ENCODE data around the gene ZNF547. TPM values are rescaled to one million over a fixed set of nuclear protein-coding genes. Genes with fewer than 3 reads are reported as not detected.
A peak's percentile ranks its signal among the peaks of the same experiment; 100 is the strongest.

Gene ZNF547
- total RNA-seq, 3 donors from 2014 or later (not counting 1 experiment from before 2014, with no cell fraction given), result 0.48 to 1.2 (median 0.92) TPM

- DNase-seq, result no peak
- peak overlapping the region; percentile 95 to 99 for H3K27ac Mint-ChIP-seq
- intact Hi-C loops (cut with micrococcal nuclease), result loop anchor here (2.0 kb wide), 1 partner anchor 41 kb away; the partner anchor contains the start of gene ZNF460
- Histone ChIP-seq H3K27ac (ENCODE audit: low read length) (no peak overlapping the region), H3K36me3 (ENCODE audit: control insufficient read depth, insufficient read depth, low read length) (peaks cover 23% of the 10 kb centered on the region), H3K4me3 (ENCODE audit: low read length) (no peak overlapping the region), H3K4me1 (ENCODE audit: control insufficient read depth, insufficient read depth, low read length) (peaks cover 24% of the 10 kb centered on the region), H3K27me3 (ENCODE audit: control insufficient read depth, insufficient read depth, low read length) (peaks cover 11% of the 10 kb centered on the region), H3K9me3 (ENCODE audit: control insufficient read depth, insufficient read depth, low read length) (peaks cover 2% of the 10 kb centered on the region)
- H3K4me3 Mint-ChIP-seq, result peak overlapping the region; percentile 94
- no peak for ATAC-seq
- TF ChIP-seq CTCF (IDR thresholded peaks at IDR 0.05), result no peak
- 25% methylated on average over 3 of the region's 3 CpGs for WGBS (ENCODE audit: insufficient coverage)
- peaks cover 27 to 35% of the 10 kb centered on the region in 2 donors for H3K4me1 Mint-ChIP-seq
- no peaks in the 10 kb centered on the region for H3K9me3 Mint-ChIP-seq
- peaks cover 20% of the 10 kb centered on the region for H3K36me3 Mint-ChIP-seq
- peaks cover 13% of the 10 kb centered on the region in 2 donors for H3K27me3 Mint-ChIP-seq (ENCODE audit: low read depth in 2 of 2)
Observed at GRCh38 chr19:57321751-57322150, 41.6 kb upstream of the ZNF547 start.

- H3K4me1 ChIP-seq (ENCODE audit: control insufficient read depth, insufficient read depth, low read length), result peaks cover 20% of the 10 kb centered on the region
- intact Hi-C loops (cut with micrococcal nuclease), result no loop called here
- DNase-seq, result no peak
- H3K27ac ChIP-seq (ENCODE audit: low read length), result no peak overlapping the region
- H3K36me3 ChIP-seq (ENCODE audit: control insufficient read depth, insufficient read depth, low read length), result peaks cover 46% of the 10 kb centered on the region
- TF ChIP-seq CTCF (IDR thresholded peaks at IDR 0.05), result no peak
- Mint-ChIP-seq H3K4me3 (no peak overlapping the region), H3K27me3 (ENCODE audit: low read depth in 2 of 2) (no peaks in the 10 kb centered on the region), H3K27ac (no peak overlapping the region), H3K9me3 (no peaks in the 10 kb centered on the region), H3K36me3 (peaks cover 43% of the 10 kb centered on the region), H3K4me1 (peaks cover 22 to 29% of the 10 kb centered on the region in 2 donors)
- ATAC-seq, result no peak
- H3K4me3 ChIP-seq (ENCODE audit: low read length), result no peak overlapping the region
- no peaks in the 10 kb centered on the region for H3K27me3 ChIP-seq (ENCODE audit: control insufficient read depth, insufficient read depth, low read length)
- H3K9me3 ChIP-seq (ENCODE audit: control insufficient read depth, insufficient read depth, low read length), result peaks cover 19% of the 10 kb centered on the region
Observed at GRCh38 chr19:57324992-57325391, 38.4 kb upstream of the ZNF547 start.

GRCh38 chr19:57327993-57328392 lies 35.4 kb upstream of the ZNF547 start:
- ATAC-seq (no peak), DNase-seq (no peak)
- H3K27me3 ChIP-seq (ENCODE audit: control insufficient read depth, insufficient read depth, low read length), result no peaks in the 10 kb centered on the region
- no peak overlapping the region for H3K27ac Mint-ChIP-seq
- peaks cover 0 to 3% of the 10 kb centered on the region in 2 donors for H3K9me3 Mint-ChIP-seq
- H3K27me3 Mint-ChIP-seq (ENCODE audit: low read depth in 2 of 2), result no peaks in the 10 kb centered on the region
- no peak overlapping the region for H3K27ac ChIP-seq (ENCODE audit: low read length)
- peaks cover 23% of the 10 kb centered on the region for H3K9me3 ChIP-seq (ENCODE audit: control insufficient read depth, insufficient read depth, low read length)
- peaks cover 43% of the 10 kb centered on the region for H3K36me3 Mint-ChIP-seq
- peaks cover 0 to under 1% of the 10 kb centered on the region in 2 donors for H3K4me1 Mint-ChIP-seq
- peaks cover 46% of the 10 kb centered on the region for H3K36me3 ChIP-seq (ENCODE audit: control insufficient read depth, insufficient read depth, low read length)
- no peak overlapping the region for H3K4me3 Mint-ChIP-seq
- intact Hi-C loops (cut with micrococcal nuclease), result no loop called here
- 97% methylated on average over 6 of the region's 8 CpGs for WGBS (ENCODE audit: insufficient coverage)
- no peak for TF ChIP-seq CTCF (IDR thresholded peaks at IDR 0.05)
- H3K4me3 ChIP-seq (ENCODE audit: low read length), result no peak overlapping the region
- no peaks in the 10 kb centered on the region for H3K4me1 ChIP-seq (ENCODE audit: control insufficient read depth, insufficient read depth, low read length)

- peaks cover 2 to 3% of the 10 kb centered on the region in 2 donors for H3K9me3 Mint-ChIP-seq
- intact Hi-C loops (cut with micrococcal nuclease), result no loop called here
- H3K27ac Mint-ChIP-seq, result no peak overlapping the region
- Histone ChIP-seq H3K27me3 (ENCODE audit: control insufficient read depth, insufficient read depth, low read length) (no peaks in the 10 kb centered on the region), H3K4me1 (ENCODE audit: control insufficient read depth, insufficient read depth, low read length) (no peaks in the 10 kb centered on the region), H3K4me3 (ENCODE audit: low read length) (no peak overlapping the region), H3K27ac (ENCODE audit: low read length) (no peak overlapping the region), H3K9me3 (ENCODE audit: control insufficient read depth, insufficient read depth, low read length) (peaks cover 4% of the 10 kb centered on the region), H3K36me3 (ENCODE audit: control insufficient read depth, insufficient read depth, low read length) (peaks cover under 1% of the 10 kb centered on the region)
- ATAC-seq (no peak), DNase-seq (no peak)
- no peaks in the 10 kb centered on the region for H3K4me1 Mint-ChIP-seq
- H3K27me3 Mint-ChIP-seq (ENCODE audit: low read depth in 2 of 2), result no peaks in the 10 kb centered on the region
- H3K36me3 Mint-ChIP-seq, result peaks cover under 1% of the 10 kb centered on the region
- no peak for TF ChIP-seq CTCF (IDR thresholded peaks at IDR 0.05)
- H3K4me3 Mint-ChIP-seq, result no peak overlapping the region
- WGBS (ENCODE audit: insufficient coverage), result 97% methylated on average over 4 of the region's 4 CpGs
Observed at GRCh38 chr19:57334191-57334590, 29.2 kb upstream of the ZNF547 start.
